ENCODE results near the gene SLC4A3.

Gene SLC4A3

DNA sequence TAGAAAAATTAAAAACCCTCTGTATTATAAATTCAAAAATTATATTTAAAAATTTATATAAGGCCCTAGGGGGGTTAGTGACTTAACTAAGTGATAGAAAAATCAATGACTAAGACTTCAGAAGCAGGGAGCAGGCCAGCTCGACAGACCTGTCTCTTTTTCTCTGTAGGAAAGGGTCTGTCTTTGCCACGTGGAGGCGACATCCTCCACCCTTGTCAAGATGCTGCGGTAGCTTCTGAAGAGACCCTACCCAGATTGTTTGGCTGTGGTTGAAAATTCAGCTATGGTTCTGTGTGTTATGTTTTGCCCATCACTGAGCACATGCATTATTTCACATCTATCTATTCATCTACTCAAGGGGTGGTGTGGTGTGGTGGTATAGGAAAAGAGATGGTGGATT, 8.2 kb upstream of the SLC4A3 start:
- H3K4me3 ChIP-seq (ENCODE audit: low read depth, low read length) = no peak overlapping the region
- DNase-seq (ENCODE audit: low read depth) = no peak
- TF ChIP-seq, protein P1, sequence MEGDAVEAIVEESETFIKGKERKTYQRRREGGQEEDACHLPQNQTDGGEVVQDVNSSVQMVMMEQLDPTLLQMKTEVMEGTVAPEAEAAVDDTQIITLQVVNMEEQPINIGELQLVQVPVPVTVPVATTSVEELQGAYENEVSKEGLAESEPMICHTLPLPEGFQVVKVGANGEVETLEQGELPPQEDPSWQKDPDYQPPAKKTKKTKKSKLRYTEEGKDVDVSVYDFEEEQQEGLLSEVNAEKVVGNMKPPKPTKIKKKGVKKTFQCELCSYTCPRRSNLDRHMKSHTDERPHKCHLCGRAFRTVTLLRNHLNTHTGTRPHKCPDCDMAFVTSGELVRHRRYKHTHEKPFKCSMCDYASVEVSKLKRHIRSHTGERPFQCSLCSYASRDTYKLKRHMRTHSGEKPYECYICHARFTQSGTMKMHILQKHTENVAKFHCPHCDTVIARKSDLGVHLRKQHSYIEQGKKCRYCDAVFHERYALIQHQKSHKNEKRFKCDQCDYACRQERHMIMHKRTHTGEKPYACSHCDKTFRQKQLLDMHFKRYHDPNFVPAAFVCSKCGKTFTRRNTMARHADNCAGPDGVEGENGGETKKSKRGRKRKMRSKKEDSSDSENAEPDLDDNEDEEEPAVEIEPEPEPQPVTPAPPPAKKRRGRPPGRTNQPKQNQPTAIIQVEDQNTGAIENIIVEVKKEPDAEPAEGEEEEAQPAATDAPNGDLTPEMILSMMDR (IDR thresholded peaks at IDR 0.05; ENCODE audit: control insufficient read depth, extremely low read depth, insufficient read depth) = no peak

DNA sequence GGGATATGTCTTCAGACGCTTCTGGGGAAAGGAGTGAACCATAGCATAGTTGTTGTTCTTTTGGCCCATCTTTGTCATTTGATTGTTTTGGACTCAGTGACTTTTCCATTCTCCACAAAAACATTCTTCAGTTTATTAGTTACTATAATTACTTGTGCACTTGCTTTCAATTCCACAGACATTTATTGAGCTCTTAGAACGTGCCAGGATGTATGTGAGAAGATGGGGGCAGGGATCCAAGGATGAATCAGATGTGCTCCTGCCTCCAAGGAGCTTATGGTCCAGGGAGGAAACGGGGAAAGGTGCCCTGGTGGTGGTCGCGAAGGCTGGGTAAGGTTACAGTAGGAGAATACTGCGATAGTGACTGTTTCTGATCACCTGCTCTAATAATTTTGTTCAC, 6.9 kb upstream of the SLC4A3 start:
- TF ChIP-seq, protein P1 (IDR thresholded peaks at IDR 0.05; ENCODE audit: control insufficient read depth, extremely low read depth, insufficient read depth) = no peak
- DNase-seq (ENCODE audit: low read depth) = no peak
- H3K4me3 ChIP-seq (ENCODE audit: low read depth, low read length) = no peak overlapping the region

DNA sequence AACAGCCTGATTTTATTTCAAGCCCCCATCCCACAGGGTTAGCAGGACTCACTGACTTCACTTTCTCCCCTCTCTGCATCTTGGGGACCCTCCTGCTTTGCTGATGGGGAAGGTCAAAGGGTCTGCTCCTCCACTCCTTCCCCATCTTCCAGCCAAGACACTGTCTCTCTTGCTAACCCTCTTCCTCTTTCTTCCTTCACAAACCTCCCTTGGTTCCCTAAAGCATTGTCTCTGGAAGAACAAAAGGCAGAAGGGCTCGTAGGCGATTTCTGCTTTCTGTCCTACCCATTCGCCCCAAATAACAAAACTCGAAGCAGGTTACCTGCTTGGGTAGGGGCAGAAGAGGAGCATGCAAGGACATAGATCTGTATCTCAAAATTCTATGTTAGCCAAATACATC, 5.5 kb upstream of the SLC4A3 start:
- TF ChIP-seq, protein P1 (IDR thresholded peaks at IDR 0.05; ENCODE audit: control insufficient read depth, extremely low read depth, insufficient read depth) = no peak
- no peak overlapping the region for H3K4me3 ChIP-seq (ENCODE audit: low read depth, low read length)
- no peak for DNase-seq (ENCODE audit: low read depth)

DNA sequence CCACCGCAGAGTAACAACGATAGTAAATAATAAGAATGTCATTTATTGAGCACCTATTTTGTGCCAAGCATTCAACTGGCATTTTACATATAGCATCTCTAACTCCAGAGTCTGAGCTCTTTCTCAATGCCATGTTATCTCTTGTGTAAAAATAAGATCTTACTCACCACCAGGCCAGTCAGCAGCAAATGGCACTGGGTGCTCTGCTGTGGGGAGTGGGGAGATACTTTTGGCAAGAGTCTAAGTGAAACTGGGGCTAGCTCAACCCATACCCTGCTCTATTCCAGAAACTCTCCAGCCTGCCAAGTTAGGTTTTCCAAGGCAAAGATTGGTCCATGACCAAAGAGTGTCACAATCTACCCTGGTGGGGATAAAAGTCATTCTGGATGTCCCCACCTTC, 5.0 kb upstream of the SLC4A3 start:
- no peak overlapping the region for H3K4me3 ChIP-seq (ENCODE audit: low read depth, low read length)
- TF ChIP-seq, protein P1 (IDR thresholded peaks at IDR 0.05; ENCODE audit: control insufficient read depth, extremely low read depth, insufficient read depth) = no peak
- no peak for DNase-seq (ENCODE audit: low read depth)

DNA sequence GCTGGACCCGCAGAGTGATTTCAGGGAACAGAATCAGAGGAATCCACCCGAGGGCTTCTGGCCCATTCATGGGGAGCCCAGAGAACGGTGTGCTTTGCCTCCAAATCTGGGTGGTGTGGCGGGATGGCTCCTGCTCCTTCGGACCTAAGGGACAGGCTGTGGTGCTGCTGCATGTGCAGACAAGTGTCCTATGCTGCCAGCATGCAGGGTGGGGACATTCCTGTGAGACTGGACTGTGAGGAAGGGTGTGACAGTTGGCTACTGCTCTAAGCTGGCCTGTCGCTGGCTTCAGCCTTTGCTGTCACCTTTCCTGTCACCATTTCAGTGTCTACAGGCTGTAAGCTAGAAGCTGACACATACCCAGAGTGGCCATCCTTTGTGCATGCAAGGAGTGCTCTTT, 2.9 kb upstream of the SLC4A3 start:
- TF ChIP-seq, protein P1 (IDR thresholded peaks at IDR 0.05; ENCODE audit: control insufficient read depth, extremely low read depth, insufficient read depth) = no peak
- H3K4me3 ChIP-seq (ENCODE audit: low read depth, low read length) = no peak overlapping the region
- DNase-seq (ENCODE audit: low read depth) = no peak

DNA sequence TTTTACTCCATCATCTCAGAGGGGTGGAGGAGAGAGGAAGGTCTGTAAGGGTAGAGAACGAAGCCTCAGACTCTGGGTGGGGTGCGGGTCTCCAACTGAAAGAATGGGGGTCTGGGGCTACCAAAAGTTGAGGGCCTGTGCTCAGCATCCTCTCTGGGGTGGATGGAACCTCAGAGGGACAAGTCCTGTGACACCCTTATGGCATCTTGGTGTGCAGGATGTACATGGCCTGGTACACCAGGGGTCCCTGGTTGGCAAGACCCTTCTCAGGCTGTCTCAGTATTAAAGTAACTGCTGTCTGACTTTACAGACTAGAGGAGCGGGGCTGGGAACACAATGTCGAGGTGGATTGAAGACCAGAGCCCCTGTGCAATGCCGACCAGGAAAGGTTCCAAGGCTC, 2.3 kb upstream of the SLC4A3 start:
- H3K4me3 ChIP-seq (ENCODE audit: low read depth, low read length) = no peak overlapping the region
- DNase-seq (ENCODE audit: low read depth) = no peak
- TF ChIP-seq, protein P1 (IDR thresholded peaks at IDR 0.05; ENCODE audit: control insufficient read depth, extremely low read depth, insufficient read depth) = no peak

DNA sequence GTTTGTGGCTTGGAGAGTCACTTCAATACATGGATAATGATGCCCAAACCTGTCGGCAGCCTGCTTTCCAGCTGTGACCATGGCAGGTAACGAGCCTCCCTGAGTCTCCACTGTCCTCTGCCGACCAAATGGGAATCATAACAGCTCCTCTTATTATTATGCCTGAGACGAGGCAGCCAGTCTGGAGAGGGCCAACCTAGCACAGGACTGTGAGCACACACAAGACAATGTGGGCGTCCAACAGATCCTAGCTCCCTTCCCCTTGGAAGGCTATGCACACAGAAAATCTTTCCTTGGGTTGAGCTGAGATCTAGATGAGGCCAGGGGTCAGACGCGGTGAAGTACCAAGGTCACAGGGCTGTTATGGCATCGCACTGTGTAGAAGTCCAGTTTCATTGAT, 890 bp upstream of the SLC4A3 start:
- no peak for DNase-seq (ENCODE audit: low read depth)
- H3K4me3 ChIP-seq (ENCODE audit: low read depth, low read length) = no peak overlapping the region
- TF ChIP-seq, protein P1 (IDR thresholded peaks at IDR 0.05; ENCODE audit: control insufficient read depth, extremely low read depth, insufficient read depth) = no peak
